SK-N-SH treated with all-trans-retinoic acid at 6 μM for 48 hours (cell line): ENCODE data around the gene BLNK.

Source experiments
- ATAC-seq: fragments of 200-7000 bp; cut with Tn5 transposase; 3 replicates; pipeline ENCODE4 v1.9.1; 2020; ENCODE audit warnings: mild to moderate bottlenecking, moderate library complexity
- ARNTL ChIP-seq: fragments of 450-650 bp; formaldehyde crosslinking; IDR thresholded peaks from 2 replicates; pipeline ENCODE4 v1.5.0; 2020; ENCODE audit warnings: low read depth, mild to moderate bottlenecking, moderate library complexity, borderline replicate concordance
- BACH2 ChIP-seq: fragments of 250-450 bp; sonication (Bioruptor Pico); IDR thresholded peaks from 2 replicates; pipeline ENCODE4 v1.9.0; 2021; ENCODE audit warnings: mild to moderate bottlenecking, borderline replicate concordance
- CSDC2 ChIP-seq: fragments of 250-450 bp; sonication (Bioruptor Pico); IDR thresholded peaks from 2 replicates; pipeline ENCODE4 v1.5.0; 2020; ENCODE audit warnings: mild to moderate bottlenecking, moderate library complexity
- GLIS3 ChIP-seq: fragments of 250-450 bp; sonication (Bioruptor Pico); IDR thresholded peaks from 2 replicates; pipeline ENCODE4 v1.5.0; 2020; ENCODE audit warnings: mild to moderate bottlenecking, moderate library complexity
- OSR1 ChIP-seq: fragments of 250-450 bp; sonication (Bioruptor Pico); IDR thresholded peaks from 2 replicates; pipeline ENCODE4 v1.8.0; 2022; ENCODE audit warnings: moderate library complexity, mild to moderate bottlenecking, inconsistent platforms
- PPARA ChIP-seq: fragments of 250-450 bp; sonication (Bioruptor Pico); IDR thresholded peaks from 2 replicates; pipeline ENCODE4 v1.5.0; 2020; ENCODE audit warnings: mild to moderate bottlenecking, borderline replicate concordance
- RARB ChIP-seq: fragments of 250-450 bp; sonication (Bioruptor Pico); IDR thresholded peaks from 2 replicates; pipeline ENCODE4 v1.8.0; 2021; ENCODE audit warnings: mild to moderate bottlenecking, moderate library complexity
- SNAI2 ChIP-seq: fragments of 250-450 bp; sonication (Bioruptor Pico); IDR thresholded peaks from 2 replicates; pipeline ENCODE4 v1.5.0; 2020; ENCODE audit warnings: mild to moderate bottlenecking, moderate library complexity
- TCF4 ChIP-seq: fragments of 250-450 bp; sonication (Bioruptor Pico); IDR thresholded peaks from 2 replicates; pipeline ENCODE4 v1.8.0; 2021; ENCODE audit warnings: mild to moderate bottlenecking, moderate library complexity, borderline replicate concordance
- TOX ChIP-seq: fragments of 250-450 bp; sonication (Bioruptor Pico); IDR thresholded peaks from 2 replicates; pipeline ENCODE4 v1.8.0; 2021; ENCODE audit warnings: mild to moderate bottlenecking, moderate library complexity, borderline replicate concordance
- ZC3H10 ChIP-seq: fragments of 250-450 bp; sonication (Bioruptor Pico); IDR thresholded peaks from 2 replicates; pipeline ENCODE4 v1.5.1; 2021; ENCODE audit warnings: mild to moderate bottlenecking, moderate library complexity
- ZFP3 ChIP-seq: fragments of 250-450 bp; sonication (Bioruptor Pico); IDR thresholded peaks from 2 replicates; pipeline ENCODE4 v1.5.0; 2020; ENCODE audit warnings: mild to moderate bottlenecking, moderate library complexity
- ZFP30 ChIP-seq: fragments of 450-650 bp; formaldehyde crosslinking; IDR thresholded peaks from 2 replicates; pipeline ENCODE4 v1.5.0; 2022; ENCODE audit warnings: mild to moderate bottlenecking, moderate library complexity
- ZNF565 ChIP-seq: fragments of 450-650 bp; formaldehyde crosslinking; conservative IDR thresholded peaks from 2 replicates; pipeline ENCODE4 v1.5.0; 2020; ENCODE audit warnings: low read depth, mild to moderate bottlenecking, moderate library complexity
- ZNF70 ChIP-seq: fragments of 450-650 bp; formaldehyde crosslinking; IDR thresholded peaks from 2 replicates; pipeline ENCODE4 v1.5.0; 2020; ENCODE audit warnings: mild to moderate bottlenecking, moderate library complexity
- TF ChIP-seq, protein P1 (sequence below): fragments of 250-450 bp; sonication (Bioruptor Pico); IDR thresholded peaks from 2 replicates; pipeline ENCODE4 v1.5.0; 2020; ENCODE audit warnings: mild to moderate bottlenecking, moderate library complexity
- TF ChIP-seq, protein P2 (sequence below): fragments of 250-450 bp; sonication (Bioruptor Pico); IDR thresholded peaks from 2 replicates; pipeline ENCODE4 v1.5.1; 2020; ENCODE audit warnings: low read depth, mild to moderate bottlenecking, moderate library complexity
- TF ChIP-seq, protein P3 (sequence below): fragments of 250-450 bp; sonication (Bioruptor Pico); IDR thresholded peaks from 2 replicates; pipeline ENCODE4 v1.8.0; 2020; ENCODE audit warnings: mild to moderate bottlenecking, moderate library complexity, borderline replicate concordance

Gene BLNK

DNA sequence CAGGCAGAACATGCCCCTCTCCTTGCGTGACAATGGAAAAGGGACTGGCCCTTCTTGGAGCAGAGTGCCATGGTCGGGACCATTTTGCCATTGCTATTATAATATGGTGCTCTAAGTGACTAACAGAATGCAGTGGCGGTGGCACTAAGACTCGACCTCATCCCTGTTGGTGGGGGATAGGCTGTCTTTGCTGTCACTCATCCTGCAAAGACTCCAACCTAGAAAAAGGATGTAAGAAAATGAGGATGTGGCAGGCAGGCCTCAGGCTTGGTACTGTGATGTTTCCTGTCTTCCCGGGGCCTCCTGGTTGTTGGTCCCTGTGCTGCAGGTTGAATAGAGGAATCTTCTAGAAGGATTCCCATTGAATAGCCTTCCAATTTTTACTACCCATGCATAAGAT lies 18.6 kb downstream of the BLNK start:
- no peak for TF ChIP-seq GLIS3 (CRISPR knock-in tag)
- TF ChIP-seq, protein P1, sequence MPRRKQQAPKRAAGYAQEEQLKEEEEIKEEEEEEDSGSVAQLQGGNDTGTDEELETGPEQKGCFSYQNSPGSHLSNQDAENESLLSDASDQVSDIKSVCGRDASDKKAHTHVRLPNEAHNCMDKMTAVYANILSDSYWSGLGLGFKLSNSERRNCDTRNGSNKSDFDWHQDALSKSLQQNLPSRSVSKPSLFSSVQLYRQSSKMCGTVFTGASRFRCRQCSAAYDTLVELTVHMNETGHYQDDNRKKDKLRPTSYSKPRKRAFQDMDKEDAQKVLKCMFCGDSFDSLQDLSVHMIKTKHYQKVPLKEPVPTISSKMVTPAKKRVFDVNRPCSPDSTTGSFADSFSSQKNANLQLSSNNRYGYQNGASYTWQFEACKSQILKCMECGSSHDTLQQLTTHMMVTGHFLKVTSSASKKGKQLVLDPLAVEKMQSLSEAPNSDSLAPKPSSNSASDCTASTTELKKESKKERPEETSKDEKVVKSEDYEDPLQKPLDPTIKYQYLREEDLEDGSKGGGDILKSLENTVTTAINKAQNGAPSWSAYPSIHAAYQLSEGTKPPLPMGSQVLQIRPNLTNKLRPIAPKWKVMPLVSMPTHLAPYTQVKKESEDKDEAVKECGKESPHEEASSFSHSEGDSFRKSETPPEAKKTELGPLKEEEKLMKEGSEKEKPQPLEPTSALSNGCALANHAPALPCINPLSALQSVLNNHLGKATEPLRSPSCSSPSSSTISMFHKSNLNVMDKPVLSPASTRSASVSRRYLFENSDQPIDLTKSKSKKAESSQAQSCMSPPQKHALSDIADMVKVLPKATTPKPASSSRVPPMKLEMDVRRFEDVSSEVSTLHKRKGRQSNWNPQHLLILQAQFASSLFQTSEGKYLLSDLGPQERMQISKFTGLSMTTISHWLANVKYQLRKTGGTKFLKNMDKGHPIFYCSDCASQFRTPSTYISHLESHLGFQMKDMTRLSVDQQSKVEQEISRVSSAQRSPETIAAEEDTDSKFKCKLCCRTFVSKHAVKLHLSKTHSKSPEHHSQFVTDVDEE (CRISPR knock-in tag): no peak
- no peak for TF ChIP-seq PPARA (CRISPR knock-in tag)
- no peak for TF ChIP-seq ZFP3 (CRISPR knock-in tag)
- no peak for TF ChIP-seq ARNTL (CRISPR knock-in tag)
- TF ChIP-seq CSDC2 (CRISPR knock-in tag): no peak
- no peak for TF ChIP-seq ZNF565 (CRISPR knock-in tag)
- TF ChIP-seq SNAI2 (CRISPR knock-in tag): no peak
- no peak for TF ChIP-seq ZFP30
- no peak for TF ChIP-seq TCF4 (CRISPR knock-in tag)
- TF ChIP-seq ZC3H10: no peak
- TF ChIP-seq OSR1 (CRISPR knock-in tag): no peak
- TF ChIP-seq BACH2: no peak
- TF ChIP-seq ZNF70: no peak
- TF ChIP-seq TOX: no peak
- ATAC-seq: no peak

DNA sequence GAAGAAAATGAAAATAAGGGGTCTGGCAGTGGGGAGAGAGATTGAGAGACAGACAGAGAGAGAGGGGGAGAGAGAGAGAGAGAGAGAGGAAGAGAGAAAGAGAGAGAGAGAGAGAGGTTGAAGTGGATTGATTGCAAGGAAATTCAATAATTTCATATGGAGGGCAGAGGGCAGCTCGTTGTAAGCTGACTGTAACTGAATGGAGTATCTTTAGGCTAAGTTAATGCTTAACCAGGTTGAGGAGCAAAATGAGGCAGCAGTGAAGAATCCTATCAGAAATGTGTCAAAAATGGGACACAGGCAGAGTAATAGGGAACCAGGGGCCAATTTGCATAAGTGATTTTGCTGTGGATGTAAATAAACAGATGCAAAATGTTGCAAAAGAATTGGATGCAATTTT lies 21.0 kb downstream of the BLNK start:
- no peak for ATAC-seq
- TF ChIP-seq OSR1 (CRISPR knock-in tag) (no peak), GLIS3 (CRISPR knock-in tag) (no peak)

DNA sequence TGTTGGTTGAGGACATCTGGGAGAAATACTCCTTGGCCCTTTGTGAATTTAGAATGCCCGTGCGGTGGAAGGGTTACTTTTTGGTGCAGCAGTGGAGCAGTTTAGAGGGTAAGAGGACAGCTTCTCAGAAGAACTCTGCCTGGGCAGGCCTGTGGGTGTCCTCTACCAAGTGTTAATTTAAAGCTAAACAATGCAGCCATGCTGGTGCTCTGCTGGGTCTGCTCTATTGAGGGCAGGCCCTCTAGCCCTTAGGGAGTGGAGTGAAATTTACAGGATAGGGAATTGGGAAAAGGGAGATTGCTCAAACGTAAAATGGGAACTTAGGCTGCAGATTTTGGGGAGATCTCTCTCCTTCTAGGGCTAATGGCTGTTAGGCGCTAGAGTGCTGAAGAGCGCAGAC lies 22.1 kb downstream of the BLNK start:
- no peak for ATAC-seq
- TF ChIP-seq ZFP3 (CRISPR knock-in tag) (no peak), RARB (CRISPR knock-in tag) (no peak), TOX (no peak), ARNTL (CRISPR knock-in tag) (no peak)
- TF ChIP-seq, protein P1 (CRISPR knock-in tag): no peak
- TF ChIP-seq, protein P2, sequence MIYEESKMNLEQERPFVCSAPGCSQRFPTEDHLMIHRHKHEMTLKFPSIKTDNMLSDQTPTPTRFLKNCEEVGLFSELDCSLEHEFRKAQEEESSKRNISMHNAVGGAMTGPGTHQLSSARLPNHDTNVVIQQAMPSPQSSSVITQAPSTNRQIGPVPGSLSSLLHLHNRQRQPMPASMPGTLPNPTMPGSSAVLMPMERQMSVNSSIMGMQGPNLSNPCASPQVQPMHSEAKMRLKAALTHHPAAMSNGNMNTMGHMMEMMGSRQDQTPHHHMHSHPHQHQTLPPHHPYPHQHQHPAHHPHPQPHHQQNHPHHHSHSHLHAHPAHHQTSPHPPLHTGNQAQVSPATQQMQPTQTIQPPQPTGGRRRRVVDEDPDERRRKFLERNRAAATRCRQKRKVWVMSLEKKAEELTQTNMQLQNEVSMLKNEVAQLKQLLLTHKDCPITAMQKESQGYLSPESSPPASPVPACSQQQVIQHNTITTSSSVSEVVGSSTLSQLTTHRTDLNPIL: no peak
- TF ChIP-seq, all 23 proteins: peak for 0

DNA sequence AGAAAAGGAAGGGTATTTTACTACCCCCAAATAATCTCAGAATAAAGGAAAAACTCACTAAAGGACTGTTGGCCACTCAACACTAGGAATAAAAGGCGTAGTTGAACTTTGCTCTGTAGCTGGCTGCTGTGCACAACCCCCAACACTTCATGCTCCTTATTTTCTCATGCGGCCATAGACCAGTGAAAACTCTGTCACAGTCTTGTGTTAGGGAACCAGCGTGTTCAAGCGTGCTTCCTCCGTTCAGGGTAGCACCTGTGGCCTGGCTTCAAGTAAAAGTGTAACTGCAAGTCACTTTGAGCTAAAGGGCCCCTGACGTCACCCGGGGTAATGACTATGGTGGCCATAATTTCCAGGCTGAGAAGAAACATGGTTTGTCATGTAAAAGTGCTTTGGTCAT lies 27.0 kb downstream of the BLNK start:
- no peak for TF ChIP-seq TOX
- TF ChIP-seq, protein P3, sequence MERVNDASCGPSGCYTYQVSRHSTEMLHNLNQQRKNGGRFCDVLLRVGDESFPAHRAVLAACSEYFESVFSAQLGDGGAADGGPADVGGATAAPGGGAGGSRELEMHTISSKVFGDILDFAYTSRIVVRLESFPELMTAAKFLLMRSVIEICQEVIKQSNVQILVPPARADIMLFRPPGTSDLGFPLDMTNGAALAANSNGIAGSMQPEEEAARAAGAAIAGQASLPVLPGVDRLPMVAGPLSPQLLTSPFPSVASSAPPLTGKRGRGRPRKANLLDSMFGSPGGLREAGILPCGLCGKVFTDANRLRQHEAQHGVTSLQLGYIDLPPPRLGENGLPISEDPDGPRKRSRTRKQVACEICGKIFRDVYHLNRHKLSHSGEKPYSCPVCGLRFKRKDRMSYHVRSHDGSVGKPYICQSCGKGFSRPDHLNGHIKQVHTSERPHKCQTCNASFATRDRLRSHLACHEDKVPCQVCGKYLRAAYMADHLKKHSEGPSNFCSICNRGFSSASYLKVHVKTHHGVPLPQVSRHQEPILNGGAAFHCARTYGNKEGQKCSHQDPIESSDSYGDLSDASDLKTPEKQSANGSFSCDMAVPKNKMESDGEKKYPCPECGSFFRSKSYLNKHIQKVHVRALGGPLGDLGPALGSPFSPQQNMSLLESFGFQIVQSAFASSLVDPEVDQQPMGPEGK (CRISPR knock-in tag): no peak
- TF ChIP-seq, all 23 proteins: peak for 0
- ATAC-seq: no peak

DNA sequence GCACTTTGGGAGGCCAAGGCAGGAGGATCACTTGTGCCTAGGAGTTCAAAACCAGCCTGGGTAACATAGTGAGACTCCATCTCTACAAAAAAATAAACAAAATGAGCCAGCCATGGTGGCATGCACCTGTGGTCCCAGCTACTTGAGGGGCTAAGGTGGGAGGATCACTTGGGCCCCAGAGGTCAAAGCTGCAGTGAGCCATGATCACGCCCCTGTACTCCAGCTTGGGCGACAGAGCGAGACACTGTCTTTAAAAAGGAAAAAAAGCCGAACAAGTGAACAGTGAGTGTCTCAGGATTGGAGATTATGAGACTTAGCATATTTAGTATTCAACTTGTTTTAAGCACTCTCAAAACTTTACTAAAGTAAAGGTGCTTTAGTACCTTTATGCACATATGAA lies 28.1 kb downstream of the BLNK start:
- TF ChIP-seq, protein P1 (CRISPR knock-in tag): no peak
- TF ChIP-seq, protein P3 (CRISPR knock-in tag): no peak
- TF ChIP-seq GLIS3 (CRISPR knock-in tag): no peak
- no peak for TF ChIP-seq ZNF70
- TF ChIP-seq ZC3H10: no peak
- TF ChIP-seq BACH2: no peak

More for the DNA sequence above, 28.1 kb downstream of the BLNK start:
- ATAC-seq: no peak
